WI38 (cell line): ENCODE results near the gene LMO4.

ENCODE experiments used
- H3K4me3 ChIP-seq: 2 replicates; pipeline ENCODE4 v1.5.1; 2011; ENCODE audit warnings: low read depth, mild to moderate bottlenecking, control low read depth, low read length
- CTCF ChIP-seq: IDR thresholded peaks from 2 replicates; pipeline ENCODE4 v1.5.1; 2012; ENCODE audit warnings: low read depth, mild to moderate bottlenecking, control low read depth, low read length

Gene LMO4

DNA sequence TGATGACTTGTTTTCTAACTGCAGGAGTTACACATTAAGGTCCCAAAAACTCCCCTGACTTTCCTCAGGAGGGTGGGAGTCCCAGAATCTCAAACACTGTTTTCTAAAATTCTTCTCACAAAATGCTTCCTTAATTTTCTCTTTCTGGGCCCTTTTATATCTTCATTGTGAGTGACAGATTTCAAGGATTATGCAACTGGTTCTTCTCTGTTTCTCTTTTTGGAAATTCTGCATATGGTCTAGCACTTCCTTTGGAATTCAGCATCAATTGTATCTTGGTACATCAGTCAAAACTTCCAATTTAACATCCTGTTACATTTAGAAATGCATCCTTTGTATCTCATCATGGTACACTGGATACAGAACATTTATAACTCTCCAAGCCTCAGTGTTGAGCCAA lies 59.7 kb downstream of the LMO4 start:
- TF ChIP-seq CTCF = no peak
- no peak overlapping the region for H3K4me3 ChIP-seq

DNA sequence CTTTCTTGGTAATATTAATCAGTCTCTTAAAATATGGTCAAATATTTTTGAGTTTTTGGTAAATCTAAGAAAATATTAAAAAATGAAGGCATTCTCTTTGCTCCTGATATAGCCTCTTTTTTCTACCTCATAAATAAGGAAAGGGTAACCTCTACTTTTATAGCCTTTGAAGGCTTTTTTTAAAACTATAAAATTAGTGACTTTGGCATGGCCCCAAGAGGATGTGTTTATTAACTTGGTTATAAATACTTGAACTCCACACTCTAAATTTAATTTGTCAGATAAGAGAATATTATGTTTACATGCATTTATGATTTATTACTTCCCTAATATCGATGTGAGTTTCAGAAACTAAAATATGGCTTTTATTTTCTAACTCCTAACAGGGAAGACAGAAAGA lies 60.3 kb downstream of the LMO4 start:
- H3K4me3 ChIP-seq = no peak overlapping the region
- no peak for TF ChIP-seq CTCF

- no peak for TF ChIP-seq CTCF
- H3K4me3 ChIP-seq = no peak overlapping the region
These were observed 60.9 kb downstream of the LMO4 start for GRCh38 chr1:87389546-87389945.

DNA sequence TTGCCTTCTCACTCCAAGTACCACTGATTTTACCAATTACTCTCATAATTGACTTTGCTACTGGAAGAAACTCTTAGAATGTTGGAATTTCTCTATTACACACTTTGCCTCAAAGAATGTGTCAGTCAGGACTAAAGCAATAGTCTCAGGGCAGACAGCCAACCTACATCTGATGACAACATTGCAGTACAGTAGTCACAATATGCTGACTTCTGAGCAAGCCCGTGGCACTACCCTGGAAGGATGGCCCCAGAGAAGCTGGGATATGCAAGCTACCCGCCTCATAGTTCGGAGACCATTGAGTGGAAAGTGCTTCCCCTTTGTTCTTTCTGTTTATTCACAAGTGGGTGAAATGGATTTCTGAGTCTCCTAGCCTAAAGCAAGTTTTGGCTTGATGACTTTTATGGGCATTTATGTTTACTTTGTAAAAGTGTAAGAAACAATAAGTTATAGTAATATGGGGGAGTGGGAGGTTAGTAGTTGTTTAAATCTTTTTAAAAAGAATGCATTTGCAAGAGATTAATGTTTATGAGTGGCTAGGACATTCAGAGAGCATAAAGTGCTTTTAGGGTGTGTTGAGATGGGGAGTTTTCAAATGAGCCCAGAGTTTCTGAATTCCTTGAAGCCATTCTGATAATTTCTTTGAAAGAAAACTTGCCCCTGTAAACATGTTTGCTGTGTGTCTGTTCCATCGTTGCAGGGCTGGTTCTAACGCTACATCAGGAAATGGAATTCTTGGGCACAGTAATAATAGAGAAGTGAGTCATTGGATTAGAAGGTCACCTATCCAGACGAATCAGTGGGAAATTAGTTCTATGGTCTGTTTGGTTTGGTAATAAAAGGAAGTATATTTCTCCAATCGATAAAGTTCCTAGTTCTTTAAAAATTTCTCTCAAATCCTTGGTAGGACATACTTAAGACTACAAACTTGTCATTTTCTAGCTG lies 63.8 kb downstream of the LMO4 start:
- no peak overlapping the region for H3K4me3 ChIP-seq
- TF ChIP-seq CTCF = no peak

- TF ChIP-seq CTCF = no peak
These were observed 64.9 kb downstream of the LMO4 start for GRCh38 chr1:87393445-87394085.

GRCh38 chr1:87394513-87394912 lies 65.8 kb downstream of the LMO4 start:
- no peak for TF ChIP-seq CTCF
- H3K4me3 ChIP-seq = no peak overlapping the region

More at GRCh38 chr1:87393445-87394085, 64.9 kb downstream of the LMO4 start:
- no peak overlapping the region for H3K4me3 ChIP-seq

DNA sequence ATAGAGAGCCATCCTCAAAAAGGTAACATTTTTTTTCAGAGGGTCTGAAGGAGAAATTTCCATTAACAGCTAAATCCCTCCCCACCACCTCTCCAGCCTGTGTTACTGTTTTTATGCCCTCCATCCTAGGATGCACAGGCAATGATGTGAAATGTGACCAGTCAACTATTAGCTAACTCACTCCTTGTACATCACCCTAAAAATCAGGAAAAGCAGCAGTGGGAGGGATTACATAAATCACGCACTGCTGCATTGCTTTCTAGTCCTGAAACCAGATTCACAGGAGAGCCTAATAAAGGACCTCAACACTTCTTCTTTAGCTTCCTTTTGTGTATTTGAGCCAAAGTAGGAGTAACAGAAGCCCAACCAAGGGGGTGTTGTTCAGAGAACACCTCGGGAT lies 66.3 kb downstream of the LMO4 start:
- no peak for TF ChIP-seq CTCF
- no peak overlapping the region for H3K4me3 ChIP-seq
